ENCODE data around the gene CAMK2A.

Gene CAMK2A

DNA sequence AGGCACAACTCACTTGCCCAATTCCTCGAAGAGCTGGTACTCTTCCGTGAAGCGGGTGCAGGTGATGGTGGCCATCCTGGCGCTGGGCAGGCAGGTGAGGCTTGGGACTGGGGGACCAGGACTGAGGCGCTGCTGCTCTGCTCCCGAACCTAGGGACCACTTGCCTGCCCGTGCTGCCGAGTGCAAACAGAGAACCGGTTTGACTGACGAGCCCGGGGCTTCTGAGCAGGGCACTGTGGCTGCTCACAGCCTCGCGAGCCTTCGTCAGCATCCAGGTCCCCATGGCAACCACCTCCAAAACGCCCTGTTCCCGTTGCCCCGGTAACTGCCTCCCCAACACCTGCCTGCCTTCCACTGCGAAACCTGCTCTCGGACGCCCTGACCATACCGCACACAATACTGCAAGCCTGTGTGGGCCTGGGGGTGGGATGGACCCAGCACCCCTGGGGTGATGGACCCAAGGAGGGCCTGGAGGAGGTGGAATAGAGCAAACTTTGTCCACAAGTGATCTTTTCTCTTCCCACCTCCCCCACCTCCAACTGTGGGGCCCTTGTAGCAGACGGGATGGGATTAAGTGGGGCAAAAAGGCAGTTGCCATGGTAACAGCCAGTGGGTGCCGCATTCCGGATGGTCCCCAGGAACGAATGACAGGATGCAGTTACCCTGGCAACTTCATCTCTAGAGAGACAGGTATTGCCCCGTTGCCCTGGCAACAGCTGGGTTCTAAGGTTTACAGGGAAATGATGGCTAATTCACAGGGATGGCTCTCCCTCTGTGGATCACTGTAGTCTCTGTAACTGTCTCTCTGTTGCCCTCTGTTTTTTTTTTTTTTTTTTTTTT, at the start of gene CAMK2A:
TSS of gene CAMK2A (minus strand) at position 223 of the 840 bp plus-strand sequence. CDS start at position 75, 148 bp downstream.
- no peak for DNase-seq

DNA sequence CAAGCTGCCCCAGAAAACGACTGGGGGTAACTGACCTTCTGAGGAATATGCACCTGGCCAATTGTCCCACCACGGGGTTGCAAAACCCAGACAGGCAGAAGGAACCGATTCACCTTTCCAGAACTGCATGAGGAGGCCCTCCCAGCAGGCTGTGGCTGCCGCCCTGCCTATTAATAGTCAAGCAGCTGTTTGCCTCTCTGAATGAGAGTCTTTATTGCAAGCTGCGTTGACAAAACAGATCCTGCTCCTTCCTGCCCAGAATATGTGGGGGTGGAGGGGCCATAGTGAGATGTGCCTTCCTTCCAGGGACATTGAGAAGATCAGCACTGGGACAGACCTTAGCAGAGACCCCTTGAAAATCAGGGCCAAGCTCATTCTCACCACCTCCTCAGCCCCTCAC, 49.6 kb upstream of the CAMK2A start:
- no peak for DNase-seq

DNA sequence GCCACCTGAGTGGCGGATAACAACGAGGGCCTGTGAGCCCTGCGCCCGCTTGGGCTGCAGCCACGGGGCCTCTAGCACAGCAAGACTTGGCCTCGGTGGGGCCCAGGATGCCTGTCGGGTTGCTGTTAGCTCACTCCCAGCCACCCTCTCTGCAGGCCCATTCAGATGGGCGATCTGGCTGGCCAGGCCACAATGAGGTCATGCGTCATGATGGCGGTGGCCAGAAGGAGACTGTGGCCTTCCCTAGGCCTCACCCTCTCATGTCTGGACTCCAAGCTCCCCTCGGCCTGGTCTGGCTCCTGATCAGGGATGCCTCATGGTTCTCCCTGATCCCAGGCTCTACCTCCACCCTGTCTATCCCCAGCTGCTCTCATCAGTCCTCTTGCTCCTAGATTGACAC, 49.0 kb upstream of the CAMK2A start:
- DNase-seq = no peak

DNA sequence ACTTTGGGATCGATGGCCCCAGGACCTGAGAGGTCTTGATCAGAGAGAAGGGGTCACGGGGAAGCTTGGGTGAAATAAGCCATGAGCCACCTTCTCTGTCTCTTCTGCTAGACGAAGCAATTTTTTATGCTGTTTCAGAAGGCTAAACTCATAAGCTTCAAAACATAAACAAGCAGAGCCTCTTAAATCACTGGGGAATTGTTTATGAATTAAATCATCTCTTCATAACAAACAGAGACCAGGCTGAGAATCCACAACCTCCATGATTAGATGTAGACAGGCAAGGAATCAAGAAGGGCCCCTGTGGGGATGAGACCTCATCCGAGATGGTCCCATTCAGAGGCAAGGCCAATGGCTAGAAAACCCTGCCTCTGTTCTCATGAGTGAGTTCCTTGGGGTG, 46.2 kb upstream of the CAMK2A start:
- no peak for DNase-seq

DNA sequence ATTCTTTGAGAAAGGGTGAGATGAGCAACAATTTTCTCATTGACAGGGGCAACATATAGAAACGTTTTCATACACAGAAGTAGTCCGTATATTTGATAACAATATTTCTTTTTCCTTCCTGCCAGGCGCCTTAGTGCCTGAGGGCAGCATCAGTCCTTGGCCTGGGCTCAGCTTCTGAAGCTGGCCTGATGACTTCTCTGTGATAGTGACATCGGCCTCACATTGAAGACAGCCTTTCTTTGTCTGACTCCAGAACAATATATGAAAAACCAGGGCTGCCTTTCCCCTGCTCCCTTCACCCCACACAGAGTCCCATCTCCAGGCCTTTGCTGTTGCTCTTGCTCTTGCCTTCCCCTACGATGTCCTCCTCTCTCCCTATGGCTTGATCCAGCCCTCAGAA, 43.8 kb upstream of the CAMK2A start:
- DNase-seq = no peak

DNA sequence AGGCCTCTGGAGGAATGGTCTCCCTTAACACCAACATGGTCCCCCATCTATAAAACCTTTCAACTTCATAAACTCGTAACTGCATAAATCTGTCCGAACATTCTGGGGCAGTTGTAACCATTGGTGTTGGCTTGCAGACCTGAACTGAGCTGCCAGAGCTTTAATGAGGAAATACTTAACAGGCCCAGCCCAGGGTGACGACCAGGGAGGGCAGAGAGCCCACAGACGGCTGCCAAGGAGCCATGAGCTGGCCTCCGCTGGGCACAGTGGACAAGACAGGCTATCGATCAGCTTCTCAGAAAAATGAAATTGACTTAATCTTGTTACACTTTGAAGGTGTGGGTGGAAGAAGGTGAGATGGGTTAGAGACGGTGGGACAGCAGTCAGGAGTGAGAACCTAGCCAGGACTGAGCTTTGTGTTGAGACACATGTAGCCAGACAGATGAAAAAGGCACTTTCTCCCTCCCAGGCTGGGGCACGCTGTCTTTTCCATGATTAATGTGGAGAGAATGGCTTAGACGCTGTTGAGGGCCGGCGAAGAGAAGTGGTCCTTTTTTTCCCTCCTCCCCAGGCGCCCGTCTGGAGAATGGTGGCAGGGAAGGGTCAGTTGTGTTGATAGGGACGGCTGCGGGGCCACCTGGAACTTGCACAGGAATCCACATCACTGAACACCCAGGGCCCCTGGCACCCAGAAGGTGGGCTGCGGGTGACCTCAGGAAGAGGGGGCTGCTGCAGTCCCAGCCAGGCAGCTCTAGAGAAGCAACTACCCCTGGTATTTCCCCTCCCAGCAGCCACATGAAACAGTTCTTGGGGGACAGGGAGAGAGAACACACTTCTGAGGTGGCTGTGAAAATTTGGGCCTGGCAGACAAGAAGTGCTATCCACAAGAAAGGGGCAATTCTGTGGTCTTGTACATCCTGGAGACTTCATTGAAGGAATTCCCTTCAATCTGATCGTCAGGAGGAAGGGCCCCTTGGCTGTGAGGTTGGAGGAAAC, 40.6 kb upstream of the CAMK2A start:
- no peak for DNase-seq

DNA sequence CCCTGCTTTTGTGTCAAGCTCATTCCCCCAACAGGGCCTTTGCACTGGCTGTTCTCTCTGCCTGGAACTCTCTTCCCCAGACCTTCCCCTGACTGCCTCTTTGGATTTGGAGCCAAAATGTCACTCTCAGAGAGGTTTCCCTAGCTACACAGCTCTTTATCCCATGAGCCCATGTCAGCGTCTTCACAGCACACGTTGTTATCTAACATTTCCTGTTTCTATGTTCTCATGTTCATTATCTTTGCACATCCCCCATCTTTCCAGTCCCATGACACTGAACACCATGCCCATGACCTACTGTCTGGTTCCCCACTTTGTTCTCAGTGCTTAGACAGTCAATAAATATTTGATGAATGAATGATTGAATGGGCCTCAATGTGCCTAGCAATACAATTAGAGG, 39.5 kb upstream of the CAMK2A start:
- no peak for DNase-seq

DNA sequence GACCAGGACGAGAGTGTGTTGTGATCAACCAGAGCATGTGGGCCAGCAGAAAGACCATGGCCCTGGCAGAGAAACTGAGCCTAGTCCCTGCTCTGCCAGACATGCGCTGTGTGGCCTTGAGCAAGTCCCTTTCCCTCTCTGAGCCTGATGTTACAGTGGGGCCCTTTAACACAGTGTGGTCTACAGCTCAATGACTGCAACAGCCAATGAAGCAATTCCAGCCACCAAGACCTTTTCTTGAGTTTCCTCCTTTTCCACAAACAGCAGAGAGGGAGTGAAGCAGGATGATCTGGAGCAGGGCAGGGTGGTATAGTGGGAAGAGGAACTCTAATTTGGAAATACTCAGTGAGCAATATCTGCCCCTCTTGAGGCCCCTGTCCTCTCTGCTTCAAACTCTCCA, 38.9 kb upstream of the CAMK2A start:
- DNase-seq = no peak

DNA sequence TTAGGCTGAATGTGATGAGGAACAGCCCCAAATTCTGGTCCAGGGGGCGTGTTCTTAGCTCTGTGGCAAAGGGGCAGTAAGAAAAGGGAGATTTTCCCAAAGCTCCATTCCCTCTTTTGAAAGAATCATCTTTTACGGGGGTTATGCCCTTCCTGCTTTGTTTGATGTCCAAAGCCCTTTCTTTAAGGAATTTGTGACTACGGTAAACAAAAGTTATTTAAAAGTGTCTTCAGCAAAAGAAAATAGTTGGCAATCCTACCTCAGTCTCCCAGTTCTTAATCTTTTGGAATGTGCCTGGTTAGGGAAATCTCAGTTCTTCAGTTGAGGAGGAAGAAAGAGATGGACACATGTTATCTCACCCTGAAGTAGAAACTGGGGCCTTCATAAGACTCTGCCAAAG, 37.6 kb upstream of the CAMK2A start:
- DNase-seq = no peak

DNA sequence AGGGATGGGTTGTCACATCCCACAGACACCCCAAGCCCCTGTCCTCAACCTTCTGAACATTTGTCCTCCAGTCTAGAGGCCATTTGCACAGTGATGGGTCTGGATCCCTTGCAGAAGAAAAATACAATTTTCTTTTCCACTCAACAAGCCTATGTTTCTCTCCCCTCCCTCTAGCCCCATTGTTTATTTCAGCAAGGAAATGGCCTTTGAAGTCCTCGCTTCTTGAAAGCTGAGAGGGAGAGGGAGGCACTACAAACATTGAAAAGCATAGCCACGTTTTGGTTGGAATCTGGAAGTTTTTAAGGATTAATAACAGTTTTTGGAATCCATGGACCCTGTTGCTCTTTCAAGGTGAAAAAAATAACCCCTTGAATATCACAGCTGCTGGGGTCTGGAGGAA, 37.1 kb upstream of the CAMK2A start:
- DNase-seq = no peak

DNA sequence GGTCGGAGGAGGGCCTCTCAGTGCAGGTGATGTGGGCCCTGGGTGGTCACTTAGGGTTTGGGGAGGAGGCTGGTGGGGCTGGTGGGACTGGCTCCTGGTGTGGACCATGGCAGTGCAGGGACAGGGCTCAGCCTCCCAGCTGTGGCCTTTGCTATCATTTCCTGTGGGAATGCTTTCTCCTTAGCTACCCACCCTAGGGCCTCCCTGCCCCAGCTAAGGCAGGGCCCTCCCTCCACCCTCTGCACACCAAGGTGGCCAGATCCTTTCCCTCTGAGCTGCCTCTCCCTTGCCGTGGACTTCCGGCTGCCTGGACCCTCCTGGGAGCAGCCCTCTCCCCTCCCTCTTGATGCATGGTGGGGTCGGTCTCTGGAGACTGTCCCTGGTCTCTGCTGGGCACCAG, 35.9 kb upstream of the CAMK2A start:
- DNase-seq = no peak

DNA sequence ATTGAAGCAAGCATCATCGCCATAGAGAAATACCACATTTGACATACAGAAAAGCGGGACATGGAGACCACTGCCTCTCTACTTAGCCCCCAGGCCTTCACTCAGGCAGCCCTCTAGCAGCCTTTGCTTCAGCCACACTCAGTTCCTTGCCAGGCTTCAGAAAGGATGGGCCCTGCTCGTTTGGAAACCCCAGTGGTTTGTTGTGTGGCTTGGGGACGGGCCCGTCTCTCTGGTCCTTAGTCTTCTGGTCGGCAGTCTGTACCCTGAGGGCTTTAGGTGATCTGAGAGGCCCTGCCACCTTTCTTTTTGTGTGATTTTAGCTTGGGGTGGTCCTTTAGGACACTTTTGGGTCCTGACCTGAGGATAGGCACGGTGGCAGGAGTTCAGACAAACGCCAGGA, 34.2 kb upstream of the CAMK2A start:
- no peak for DNase-seq

DNA sequence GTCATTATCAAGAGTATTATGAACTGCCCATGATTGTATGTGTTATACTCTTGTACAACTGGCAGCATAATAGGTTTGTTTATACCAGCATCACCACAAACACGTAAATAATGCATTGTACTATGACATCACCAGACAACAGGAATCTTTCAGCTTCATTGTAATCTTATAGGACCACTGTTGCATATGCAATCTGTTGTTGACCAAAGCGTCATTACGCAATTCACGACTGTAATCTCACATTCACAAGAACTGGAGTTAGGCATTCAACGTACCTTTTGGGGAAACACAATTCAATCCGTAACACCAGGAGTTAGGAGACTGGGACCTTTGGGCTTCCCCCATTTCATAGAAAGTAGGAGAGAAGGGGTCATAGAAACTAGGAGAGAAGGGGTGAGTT, 33.5 kb upstream of the CAMK2A start:
- DNase-seq = no peak

DNA sequence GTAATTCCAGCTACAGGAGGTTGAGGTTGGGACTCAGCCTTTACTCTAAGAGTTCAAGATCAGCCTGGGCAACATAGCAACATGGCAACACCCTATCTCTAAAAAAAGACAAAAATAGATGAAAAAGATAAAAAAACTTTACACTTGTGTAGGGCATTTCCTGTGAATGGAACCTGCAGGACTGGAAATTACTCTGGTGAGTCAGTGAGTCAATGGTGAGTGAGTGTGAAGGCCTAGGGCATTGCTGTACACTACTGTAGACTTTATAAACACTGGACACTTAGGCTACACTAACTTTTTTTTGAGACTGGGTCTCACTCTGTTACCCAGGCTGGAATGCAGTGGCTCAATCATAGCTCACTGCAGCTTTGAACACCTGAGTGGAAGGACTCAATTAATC, 32.6 kb upstream of the CAMK2A start:
- DNase-seq = no peak

DNA sequence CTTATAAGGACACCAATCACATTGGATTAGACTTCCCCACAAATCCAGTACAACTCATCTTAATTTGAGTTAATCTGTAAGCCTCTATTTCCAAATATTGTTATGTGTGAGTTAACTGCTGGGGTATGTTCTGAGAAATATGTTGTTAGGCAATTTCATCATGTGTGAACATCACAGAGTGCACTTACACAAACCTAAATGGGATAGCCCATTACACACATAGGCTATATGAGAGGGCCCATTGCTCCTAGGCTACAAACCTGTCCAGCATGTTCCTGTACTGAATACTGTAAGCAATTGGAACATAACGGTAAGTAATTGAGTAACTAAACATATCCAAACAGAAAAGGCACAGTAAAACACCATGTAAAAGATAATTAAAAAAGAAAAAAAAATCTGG, 32.2 kb upstream of the CAMK2A start:
- DNase-seq = no peak

DNA sequence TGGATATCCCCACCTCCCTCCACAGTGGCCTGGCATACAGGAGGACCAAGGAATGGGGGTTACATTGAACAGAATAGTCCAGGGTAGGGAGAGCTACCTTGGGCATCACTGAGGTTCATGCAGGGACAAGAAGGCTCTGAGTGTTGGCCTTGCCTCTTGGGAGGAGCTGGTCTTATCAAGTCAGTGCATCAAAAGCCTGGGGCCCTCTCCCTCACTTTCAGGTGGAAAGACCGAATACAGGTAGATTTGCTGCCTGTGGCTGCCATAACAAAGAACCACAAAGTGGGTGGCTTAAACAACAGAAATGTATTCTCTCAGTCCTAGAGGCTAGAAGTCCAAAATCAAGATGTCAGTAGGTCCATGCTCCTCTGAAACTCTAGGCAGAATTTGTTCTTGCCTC, 31.6 kb upstream of the CAMK2A start:
- DNase-seq = no peak

DNA sequence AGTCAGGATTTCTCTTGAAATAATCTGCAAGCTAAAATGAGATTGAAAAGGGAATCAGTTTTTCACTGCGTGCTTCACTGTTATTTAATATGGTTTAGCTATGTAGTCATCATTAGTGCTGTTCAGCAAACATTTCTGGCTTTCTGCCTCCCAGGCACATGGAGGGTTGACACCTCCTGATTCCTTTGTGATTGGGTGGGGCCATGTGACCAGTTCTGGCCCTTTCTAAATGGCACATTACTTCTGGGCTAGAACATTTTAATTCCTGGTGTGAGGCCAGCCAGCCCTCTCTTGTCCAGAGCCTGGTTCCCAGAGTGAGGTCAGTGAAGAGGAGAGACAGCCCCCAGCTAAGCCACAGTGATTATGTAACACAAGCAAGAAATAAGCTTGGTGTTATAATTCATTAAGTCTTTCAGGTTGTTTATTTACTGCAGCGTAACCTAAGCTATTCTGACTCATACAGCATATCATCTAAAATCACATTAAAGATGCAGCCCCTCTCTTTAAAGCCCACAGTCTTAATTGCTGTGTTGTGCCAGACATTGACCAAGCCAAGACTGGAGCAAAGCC, 30.6 kb upstream of the CAMK2A start:
- no peak for DNase-seq

DNA sequence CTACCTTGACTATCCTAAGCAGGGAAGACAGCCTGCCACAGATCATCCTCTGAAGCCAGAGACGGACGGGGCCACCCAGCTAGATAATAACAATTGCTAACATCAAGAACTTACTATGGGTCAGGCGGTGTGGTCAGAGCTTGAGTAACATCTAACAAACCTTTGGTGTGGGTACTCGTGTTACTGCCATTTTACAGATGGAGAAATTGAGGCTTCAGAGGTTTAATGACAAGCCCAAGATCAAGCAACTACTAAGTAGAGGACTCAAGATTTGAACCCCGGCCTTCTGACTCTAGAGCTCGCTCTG, 29.9 kb upstream of the CAMK2A start:
- DNase-seq = no peak

DNA sequence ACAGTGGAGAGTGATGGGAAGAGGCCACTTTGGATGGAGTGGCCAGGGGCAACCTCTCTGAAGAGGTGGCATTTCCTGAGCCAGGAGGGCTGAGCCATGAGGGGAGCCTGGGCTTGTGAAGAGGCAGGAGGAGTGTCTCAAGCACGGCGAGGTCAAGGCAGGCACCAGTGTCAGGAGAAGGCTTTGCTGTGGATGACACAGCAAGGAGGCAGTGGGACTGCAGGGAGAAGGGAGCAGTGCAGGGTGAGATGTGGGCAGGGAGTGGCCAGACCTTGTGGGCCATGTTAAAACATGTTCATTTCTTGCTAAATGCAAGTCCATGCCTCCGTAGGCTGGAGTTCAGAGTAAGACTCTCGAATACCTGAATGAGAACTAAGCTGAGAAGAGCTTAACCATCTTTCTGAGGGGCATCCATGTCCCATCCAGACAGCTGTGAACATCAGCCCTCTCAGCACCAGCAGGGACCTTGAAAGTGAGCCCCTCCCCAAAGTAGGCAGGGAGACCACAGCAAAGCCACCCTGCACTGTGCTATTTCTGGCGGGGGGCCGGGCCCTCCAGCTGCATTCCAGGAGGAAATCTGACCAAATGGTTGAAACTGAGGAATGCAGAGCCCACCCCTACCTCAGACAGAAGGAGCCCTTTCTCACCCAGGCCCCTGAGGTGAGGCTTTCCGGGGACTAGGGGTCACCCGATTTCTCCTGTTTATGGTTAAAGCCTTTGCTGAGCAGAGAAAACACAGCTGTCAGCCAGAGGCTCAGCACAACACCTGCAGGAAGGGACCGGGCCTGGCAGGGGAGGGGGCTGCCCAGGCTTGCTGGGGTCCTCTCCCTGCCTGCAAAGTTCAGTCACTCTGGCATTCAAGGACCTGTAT, 29.3 kb upstream of the CAMK2A start:
- no peak for DNase-seq

DNA sequence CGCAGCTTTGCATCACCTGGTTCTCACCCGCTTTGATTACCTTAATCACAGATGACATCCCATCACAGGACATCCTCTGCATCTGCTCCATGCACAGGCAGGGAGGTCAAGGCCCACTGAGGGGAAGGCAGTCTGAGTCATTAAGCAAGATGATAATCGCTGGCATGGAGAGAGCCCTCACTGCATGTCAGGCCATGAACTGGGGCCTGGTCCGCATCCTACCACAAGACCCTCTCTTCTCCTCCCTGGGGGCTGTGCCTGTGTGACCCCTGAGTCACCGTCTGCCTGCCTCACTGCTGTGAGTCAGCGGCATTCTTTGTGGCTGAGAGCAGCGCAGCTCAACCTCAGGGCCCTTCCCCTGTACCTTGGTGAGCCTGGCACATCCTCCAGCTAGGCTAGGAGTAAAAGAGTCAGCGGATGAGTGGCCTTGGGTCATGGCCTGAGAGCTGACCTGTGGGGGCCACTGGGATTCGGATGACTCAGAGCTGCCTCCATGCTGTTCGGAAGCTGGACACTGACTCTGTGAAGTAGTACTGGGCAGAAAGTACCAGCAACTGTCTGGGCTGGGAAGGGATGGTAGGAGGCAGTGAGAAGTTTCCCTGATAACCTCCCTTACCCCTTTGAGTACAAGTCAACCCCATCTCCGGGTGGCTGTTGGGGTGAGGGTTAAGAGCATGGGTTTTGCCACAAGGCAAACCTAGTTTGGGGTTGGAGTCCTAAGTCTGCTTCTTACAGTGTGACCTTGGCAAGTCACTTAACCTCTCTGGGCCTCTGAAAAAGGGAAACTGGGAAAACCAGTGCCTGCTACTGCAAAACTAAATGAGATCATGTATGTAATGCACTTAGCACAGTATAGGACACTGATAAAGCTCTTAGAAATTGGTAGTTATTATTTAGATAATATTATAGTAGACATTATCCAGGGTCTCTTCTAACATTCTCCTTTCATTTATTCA, 27.8 kb upstream of the CAMK2A start:
- DNase-seq = no peak

DNA sequence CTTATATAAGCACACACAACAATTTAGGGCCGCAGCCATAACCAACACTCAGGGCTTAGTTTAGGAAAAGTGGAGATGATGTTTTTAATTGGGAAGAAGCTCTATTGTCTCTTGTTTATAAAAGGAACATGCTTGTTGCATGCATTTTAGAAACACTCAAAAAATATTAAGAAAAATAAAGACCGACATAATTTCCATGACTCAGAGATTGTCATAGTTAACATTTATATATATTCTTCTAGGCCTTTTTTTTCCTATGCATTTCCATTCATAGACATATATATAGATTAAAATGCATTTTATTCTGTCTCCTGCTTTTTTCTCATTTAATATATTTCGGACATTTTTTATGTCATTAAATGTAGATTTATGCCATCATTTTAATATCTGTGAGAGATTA, 26.7 kb upstream of the CAMK2A start:
- no peak for DNase-seq

DNA sequence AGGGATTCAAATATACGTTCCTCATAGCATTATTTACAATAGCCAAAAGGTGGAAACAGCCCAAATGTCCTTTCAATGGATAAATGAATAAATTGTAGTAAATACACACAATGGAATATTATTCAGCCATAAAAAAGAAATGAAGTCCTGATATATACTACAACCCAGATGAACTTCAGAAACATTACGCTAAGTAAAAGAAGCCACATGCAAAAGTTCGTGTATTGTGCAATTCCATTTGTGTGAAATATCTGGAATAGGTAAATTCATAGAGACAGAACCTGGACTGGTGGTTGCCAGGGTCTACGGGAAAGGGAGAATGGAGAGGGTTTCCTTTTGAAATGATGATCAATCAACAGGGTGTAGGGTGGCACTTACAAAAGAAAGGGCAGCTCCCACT, 25.7 kb upstream of the CAMK2A start:
- DNase-seq = no peak

All from KG1 (cell line).